ENCODE results near the gene CALY. TPM values are rescaled to one million over a fixed set of nuclear protein-coding genes. Genes with fewer than 3 reads are reported as not detected.
A peak's percentile ranks its signal among the peaks of the same experiment; 100 is the strongest.
"Not testable (repeated sequence)": the region's sequence is repeated elsewhere in the genome, so short reads cannot be mapped to it uniquely, and the experiment has no call there.

The CALY gene
- total RNA-seq, 2 donors from 2014 or later = not detected

- H3K9me3 Mint-ChIP-seq; H3K27me3 Mint-ChIP-seq; H3K4me3 Mint-ChIP-seq; H3K36me3 Mint-ChIP-seq (ENCODE audit: low read depth); H3K27ac Mint-ChIP-seq; ATAC-seq (replicated peaks); H3K4me1 Mint-ChIP-seq: not testable (repeated sequence)
Measured at GRCh38 chr10:133322064-133322709, 14.5 kb downstream of the CALY start.

- not testable (repeated sequence) for H3K36me3 Mint-ChIP-seq (ENCODE audit: low read depth); ATAC-seq (replicated peaks); H3K4me3 Mint-ChIP-seq; H3K27me3 Mint-ChIP-seq; H3K27ac Mint-ChIP-seq; H3K4me1 Mint-ChIP-seq; H3K9me3 Mint-ChIP-seq
Measured at GRCh38 chr10:133320852-133321422, 15.8 kb downstream of the CALY start.

- Mint-ChIP-seq H3K27ac (no peak overlapping the region), H3K4me3 (peak overlapping the region; percentile 20), H3K27me3 (peaks cover 8% of the 10 kb centered on the region), H3K9me3 (no peaks in the 10 kb centered on the region), H3K36me3 (ENCODE audit: low read depth) (no peaks in the 10 kb centered on the region), H3K4me1 (peaks cover 5% of the 10 kb centered on the region)
- ATAC-seq (replicated peaks) = peak; percentile 98
Measured at GRCh38 chr10:133318494-133319127, 18.1 kb downstream of the CALY start.

- H3K9me3 Mint-ChIP-seq = no peaks in the 10 kb centered on the region
- peaks cover 5% of the 10 kb centered on the region for H3K4me1 Mint-ChIP-seq
- no peak overlapping the region for H3K27ac Mint-ChIP-seq
- ATAC-seq (replicated peaks) = no peak
- peaks cover 13% of the 10 kb centered on the region for H3K36me3 Mint-ChIP-seq (ENCODE audit: low read depth)
- peaks cover 8% of the 10 kb centered on the region for H3K27me3 Mint-ChIP-seq
- no peak overlapping the region for H3K4me3 Mint-ChIP-seq
Measured at GRCh38 chr10:133316732-133317131, 20.0 kb downstream of the CALY start.

- peaks cover 5% of the 10 kb centered on the region for H3K4me1 Mint-ChIP-seq
- peaks cover 8% of the 10 kb centered on the region for H3K27me3 Mint-ChIP-seq
- no peak overlapping the region for H3K4me3 Mint-ChIP-seq
- no peak overlapping the region for H3K27ac Mint-ChIP-seq
- no peak for ATAC-seq (replicated peaks)
- no peaks in the 10 kb centered on the region for H3K9me3 Mint-ChIP-seq
- H3K36me3 Mint-ChIP-seq (ENCODE audit: low read depth) = peaks cover 18% of the 10 kb centered on the region
Measured at GRCh38 chr10:133316266-133316665, 20.4 kb downstream of the CALY start.

- Mint-ChIP-seq H3K27ac (no peak overlapping the region), H3K4me1 (peaks cover 5% of the 10 kb centered on the region), H3K27me3 (peaks cover 8% of the 10 kb centered on the region), H3K36me3 (ENCODE audit: low read depth) (peaks cover 22% of the 10 kb centered on the region), H3K4me3 (no peak overlapping the region), H3K9me3 (no peaks in the 10 kb centered on the region)
- ATAC-seq (replicated peaks) = no peak
Measured at GRCh38 chr10:133315847-133316246, 20.8 kb downstream of the CALY start.

GRCh38 chr10:133314911-133315310 is 21.8 kb downstream of the CALY start:
- H3K36me3 Mint-ChIP-seq (ENCODE audit: low read depth) = peaks cover 31% of the 10 kb centered on the region
- no peak for ATAC-seq (replicated peaks)
- no peak overlapping the region for H3K27ac Mint-ChIP-seq
- H3K4me1 Mint-ChIP-seq = peaks cover 5% of the 10 kb centered on the region
- no peak overlapping the region for H3K4me3 Mint-ChIP-seq
- no peaks in the 10 kb centered on the region for H3K9me3 Mint-ChIP-seq
- H3K27me3 Mint-ChIP-seq = peaks cover 3% of the 10 kb centered on the region

- ATAC-seq (replicated peaks) = no peak
- no peak overlapping the region for H3K27ac Mint-ChIP-seq
- no peaks in the 10 kb centered on the region for H3K9me3 Mint-ChIP-seq
- H3K4me1 Mint-ChIP-seq = peaks cover under 1% of the 10 kb centered on the region
- peaks cover 37% of the 10 kb centered on the region for H3K36me3 Mint-ChIP-seq (ENCODE audit: low read depth)
- no peak overlapping the region for H3K4me3 Mint-ChIP-seq
- no peaks in the 10 kb centered on the region for H3K27me3 Mint-ChIP-seq
Measured at GRCh38 chr10:133313192-133313591, 23.5 kb downstream of the CALY start.

- H3K27ac Mint-ChIP-seq = no peak overlapping the region
- H3K27me3 Mint-ChIP-seq = no peaks in the 10 kb centered on the region
- peaks cover 42% of the 10 kb centered on the region for H3K36me3 Mint-ChIP-seq (ENCODE audit: low read depth)
- H3K4me3 Mint-ChIP-seq = no peak overlapping the region
- ATAC-seq (replicated peaks) = no peak
- no peaks in the 10 kb centered on the region for H3K9me3 Mint-ChIP-seq
- peaks cover 5% of the 10 kb centered on the region for H3K4me1 Mint-ChIP-seq
Measured at GRCh38 chr10:133312769-133313145, 23.9 kb downstream of the CALY start.

GRCh38 chr10:133312016-133312768 is 24.5 kb downstream of the CALY start:
- Mint-ChIP-seq H3K36me3 (ENCODE audit: low read depth) (peaks cover 44% of the 10 kb centered on the region), H3K9me3 (no peaks in the 10 kb centered on the region), H3K4me1 (peaks cover 11% of the 10 kb centered on the region), H3K27ac (no peak overlapping the region), H3K27me3 (no peaks in the 10 kb centered on the region), H3K4me3 (no peak overlapping the region)
- no peak for ATAC-seq (replicated peaks)

- H3K4me1 Mint-ChIP-seq = peaks cover 15% of the 10 kb centered on the region
- H3K4me3 Mint-ChIP-seq = no peak overlapping the region
- H3K36me3 Mint-ChIP-seq (ENCODE audit: low read depth) = peaks cover 44% of the 10 kb centered on the region
- H3K27ac Mint-ChIP-seq = no peak overlapping the region
- no peaks in the 10 kb centered on the region for H3K9me3 Mint-ChIP-seq
- H3K27me3 Mint-ChIP-seq = no peaks in the 10 kb centered on the region
- ATAC-seq (replicated peaks) = no peak
Measured at GRCh38 chr10:133311570-133311969, 25.1 kb downstream of the CALY start.

GRCh38 chr10:133310789-133311188 is 25.9 kb downstream of the CALY start:
- no peak overlapping the region for H3K27ac Mint-ChIP-seq

GRCh38 chr10:133310399-133310755 is 26.3 kb downstream of the CALY start:
- Mint-ChIP-seq H3K27ac (no peak overlapping the region), H3K4me3 (no peak overlapping the region)
- no peak for ATAC-seq (replicated peaks)

More at GRCh38 chr10:133310789-133311188, 25.9 kb downstream of the CALY start:
- no peaks in the 10 kb centered on the region for H3K27me3 Mint-ChIP-seq
- H3K4me3 Mint-ChIP-seq = no peak overlapping the region
- no peak for ATAC-seq (replicated peaks)
- no peaks in the 10 kb centered on the region for H3K9me3 Mint-ChIP-seq
- peaks cover 15% of the 10 kb centered on the region for H3K4me1 Mint-ChIP-seq
- peaks cover 44% of the 10 kb centered on the region for H3K36me3 Mint-ChIP-seq (ENCODE audit: low read depth)

GRCh38 chr10:133309720-133310398 is 26.8 kb downstream of the CALY start:
- no peak overlapping the region for H3K27ac Mint-ChIP-seq
- peaks cover 49% of the 10 kb centered on the region for H3K36me3 Mint-ChIP-seq (ENCODE audit: low read depth)
- peak overlapping the region; percentile 94 for H3K4me3 Mint-ChIP-seq
- no peaks in the 10 kb centered on the region for H3K9me3 Mint-ChIP-seq
- peaks cover 21% of the 10 kb centered on the region for H3K4me1 Mint-ChIP-seq
- ATAC-seq (replicated peaks) = no peak
- H3K27me3 Mint-ChIP-seq = no peaks in the 10 kb centered on the region

More at GRCh38 chr10:133310399-133310755, 26.3 kb downstream of the CALY start:
- Mint-ChIP-seq H3K4me1 (peaks cover 18% of the 10 kb centered on the region), H3K36me3 (ENCODE audit: low read depth) (peaks cover 47% of the 10 kb centered on the region), H3K9me3 (no peaks in the 10 kb centered on the region), H3K27me3 (no peaks in the 10 kb centered on the region)

Measured in activated T-helper 17 cell treated with anti-CD3 and anti-CD28 coated beads, Interleukin-2, amount 50 U/mL, for 72 hours (primary cell).